ENCODE results near the gene STX8.
"Not testable (repeated sequence)": the region's sequence is repeated elsewhere in the genome, so short reads cannot be mapped to it uniquely, and the experiment has no call there.

STX8 gene

GRCh38 chr17:9408868-9409829, 166.5 kb downstream of the STX8 start:
- no peak for DNase-seq
- intact Hi-C loops (cut with DNase I), result no loop called here

GRCh38 chr17:9408381-9408780, 167.2 kb downstream of the STX8 start:
- intact Hi-C loops (cut with DNase I), result no loop called here
- no peak for DNase-seq

GRCh38 chr17:9406046-9406606, 169.5 kb downstream of the STX8 start:
- DNase-seq, result no peak
- intact Hi-C loops (cut with DNase I), result no loop called here

GRCh38 chr17:9403257-9403656, 172.4 kb downstream of the STX8 start:
- intact Hi-C loops (cut with DNase I), result no loop called here
- no peak for DNase-seq

DNA sequence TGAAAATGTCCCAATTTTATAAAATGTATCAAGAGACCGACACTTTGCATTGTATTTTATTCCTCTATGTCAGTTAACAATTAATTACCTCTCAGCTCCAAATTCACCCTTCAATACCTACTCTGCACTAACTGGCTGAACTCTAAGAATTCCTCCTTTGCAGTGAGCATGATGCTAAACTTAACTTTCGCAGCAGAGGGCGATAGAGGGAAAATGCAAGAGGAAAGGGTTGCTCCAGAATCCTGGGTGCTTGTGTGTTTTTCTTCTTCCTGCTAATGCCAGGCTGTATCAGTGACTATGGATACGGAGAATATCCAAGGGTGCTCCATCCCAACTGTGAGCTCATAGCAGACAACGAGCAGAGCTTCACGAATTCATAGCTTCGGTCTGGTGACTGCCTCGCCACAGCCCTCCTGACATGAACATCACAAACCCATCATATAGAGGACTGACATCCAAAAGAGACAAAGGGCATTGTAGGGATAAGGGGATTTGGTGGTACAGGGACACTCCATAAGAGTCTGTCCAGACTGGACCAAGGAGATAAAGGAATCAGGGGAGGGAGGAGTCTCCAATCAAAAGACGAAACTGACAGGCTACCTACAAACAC, 172.9 kb downstream of the STX8 start:
- DNase-seq, result no peak
- intact Hi-C loops (cut with DNase I), result no loop called here

- intact Hi-C loops (cut with DNase I), result no loop called here
- no peak for DNase-seq
These were observed 174.2 kb downstream of the STX8 start for GRCh38 chr17:9401434-9401833.

- no peak for DNase-seq
- intact Hi-C loops (cut with DNase I), result no loop called here
These were observed 186.5 kb downstream of the STX8 start for GRCh38 chr17:9389111-9389527.

- intact Hi-C loops (cut with DNase I), result no loop called here
- no peak for DNase-seq
These were observed 189.2 kb downstream of the STX8 start for GRCh38 chr17:9386401-9386800.

GRCh38 chr17:9383826-9384225, 191.8 kb downstream of the STX8 start:
- intact Hi-C loops (cut with DNase I), result no loop called here
- no peak for DNase-seq

DNA sequence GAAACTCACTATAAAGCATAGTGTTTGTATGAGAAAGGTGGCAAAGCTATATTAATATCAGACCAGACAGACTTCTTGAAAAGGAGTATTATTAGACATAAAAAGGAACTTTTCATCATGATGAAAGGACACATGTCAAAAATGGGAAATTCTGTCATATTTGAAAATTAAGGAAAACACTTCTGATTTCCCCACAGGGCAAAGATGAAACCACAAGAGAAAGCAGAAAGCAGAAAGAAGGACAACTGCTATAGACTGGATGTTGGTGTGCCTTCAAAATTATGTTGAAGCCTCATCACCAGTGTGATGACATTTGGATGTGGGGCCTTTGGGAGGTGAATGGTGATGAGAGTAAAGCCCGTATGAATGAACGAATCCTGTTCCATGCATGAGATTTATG, 193.0 kb downstream of the STX8 start:
- intact Hi-C loops (cut with DNase I), result no loop called here
- no peak for DNase-seq

GRCh38 chr17:9381068-9381467, 194.6 kb downstream of the STX8 start:
- no peak for DNase-seq
- intact Hi-C loops (cut with DNase I), result no loop called here

DNA sequence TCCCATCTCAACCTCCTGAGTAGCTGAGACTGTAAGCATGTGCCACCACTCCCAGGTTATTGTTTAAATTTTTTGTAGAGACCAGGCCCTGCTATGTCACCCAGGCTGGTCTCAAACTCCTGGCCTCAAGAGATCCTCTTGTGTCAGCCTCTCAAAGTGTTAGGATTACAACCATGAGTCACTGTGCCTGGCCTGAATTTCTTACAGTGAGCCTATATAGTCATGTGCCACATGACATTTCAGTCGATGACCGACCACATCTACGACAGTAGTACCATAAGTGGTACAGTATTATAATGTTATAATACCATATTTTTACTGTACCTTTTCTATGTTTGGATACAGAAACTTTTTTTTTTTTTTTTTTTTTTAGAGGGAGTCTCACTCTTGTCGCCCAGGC, 195.3 kb downstream of the STX8 start:
- DNase-seq, result no peak
- intact Hi-C loops (cut with DNase I), result no loop called here

DNA sequence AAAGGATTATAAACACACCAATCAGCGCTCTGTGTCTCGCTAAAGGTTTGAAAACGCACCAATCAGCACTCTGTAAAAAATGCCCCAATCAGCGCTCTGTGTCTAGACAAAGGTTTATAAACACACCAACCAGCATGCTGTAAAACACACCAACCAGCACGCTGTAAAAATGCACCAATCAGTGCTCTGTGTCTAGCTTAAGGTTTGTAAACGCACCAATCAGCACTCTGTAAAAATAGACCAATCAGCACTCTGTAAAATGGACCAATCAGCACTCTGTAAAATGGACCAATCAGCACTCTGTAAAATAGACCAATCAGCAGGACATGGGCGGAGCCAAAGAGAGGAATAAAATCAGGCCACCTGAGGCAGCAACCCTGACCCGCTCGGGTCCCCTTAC, 199.4 kb downstream of the STX8 start:
- DNase-seq; intact Hi-C loops (cut with DNase I): not testable (repeated sequence)

- DNase-seq, result no peak
- intact Hi-C loops (cut with DNase I), result no loop called here
These were observed 204.6 kb downstream of the STX8 start for GRCh38 chr17:9371019-9371418.

GRCh38 chr17:9370467-9370866, 205.2 kb downstream of the STX8 start:
- intact Hi-C loops (cut with DNase I), result no loop called here
- no peak for DNase-seq

DNA sequence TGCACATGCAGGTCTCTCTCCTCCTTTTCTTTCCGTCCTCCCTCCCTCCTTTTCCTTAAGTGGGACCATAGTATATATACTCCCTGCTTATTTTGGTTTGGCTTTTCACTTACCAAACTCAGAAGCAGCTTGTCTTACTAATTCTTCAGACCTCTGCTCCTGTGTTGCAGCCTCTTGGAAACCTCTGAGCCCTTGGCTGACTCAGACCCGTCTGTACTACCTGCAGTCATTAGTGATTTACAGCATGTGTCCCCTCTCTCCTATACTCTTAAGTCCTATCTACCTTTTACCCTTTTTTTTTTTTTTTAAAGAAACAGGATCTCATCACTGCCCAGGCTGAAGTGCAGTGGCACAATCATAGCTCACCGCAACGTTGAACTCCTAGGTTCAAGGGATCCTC, 207.0 kb downstream of the STX8 start:
- no peak for DNase-seq
- intact Hi-C loops (cut with DNase I), result no loop called here

DNA sequence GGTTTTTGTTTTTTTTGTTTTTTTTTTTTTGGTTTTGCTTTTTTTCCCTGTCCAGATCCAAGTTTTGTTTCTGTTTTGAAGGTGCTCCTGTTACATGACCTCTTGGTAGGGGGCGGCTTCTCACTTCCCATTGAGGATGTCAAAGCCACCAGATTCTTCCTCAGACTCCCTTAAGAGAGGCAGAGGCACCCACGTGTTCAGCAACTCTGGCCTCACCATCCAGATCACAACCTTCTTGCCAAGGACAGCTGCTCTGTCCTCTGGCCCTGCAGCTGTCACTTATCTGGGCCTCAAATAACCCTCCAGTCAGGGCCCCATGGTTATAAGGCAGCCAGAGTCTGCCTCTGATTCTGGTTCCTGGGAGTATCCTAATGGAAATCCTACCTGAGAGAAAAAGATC, 208.5 kb downstream of the STX8 start:
- no peak for DNase-seq
- intact Hi-C loops (cut with DNase I), result no loop called here

DNA sequence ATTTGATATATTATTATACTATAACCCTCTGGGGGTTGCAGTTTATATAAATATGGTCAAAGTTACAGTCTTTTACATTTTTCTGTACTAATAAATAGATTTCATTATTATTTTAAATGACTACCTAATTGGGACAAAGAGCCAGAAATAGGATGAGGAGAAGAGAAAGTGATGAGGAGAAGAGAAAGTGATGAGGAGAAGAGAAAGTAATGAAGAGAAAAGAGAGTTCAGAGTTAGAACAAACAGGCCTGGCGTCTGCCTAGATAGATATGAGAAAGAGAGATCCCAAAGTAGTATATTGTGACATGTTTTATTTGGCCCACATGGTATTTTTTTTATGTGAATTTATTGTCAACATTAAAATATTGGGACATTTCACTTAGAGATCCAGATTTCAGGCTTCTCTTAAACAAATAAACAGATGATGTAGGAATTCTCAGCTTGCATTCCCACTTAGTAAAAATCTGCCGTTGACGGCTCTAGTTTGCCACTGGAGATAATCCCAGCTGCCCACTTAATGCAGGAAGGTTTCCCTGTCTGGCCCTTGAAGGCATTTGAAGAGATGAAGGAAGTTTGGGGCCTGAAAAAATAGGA, 210.7 kb downstream of the STX8 start:
- intact Hi-C loops (cut with DNase I), result no loop called here
- DNase-seq, result no peak

GRCh38 chr17:9363440-9364350, 211.9 kb downstream of the STX8 start:
- intact Hi-C loops (cut with DNase I), result no loop called here
- DNase-seq, result no peak

DNA sequence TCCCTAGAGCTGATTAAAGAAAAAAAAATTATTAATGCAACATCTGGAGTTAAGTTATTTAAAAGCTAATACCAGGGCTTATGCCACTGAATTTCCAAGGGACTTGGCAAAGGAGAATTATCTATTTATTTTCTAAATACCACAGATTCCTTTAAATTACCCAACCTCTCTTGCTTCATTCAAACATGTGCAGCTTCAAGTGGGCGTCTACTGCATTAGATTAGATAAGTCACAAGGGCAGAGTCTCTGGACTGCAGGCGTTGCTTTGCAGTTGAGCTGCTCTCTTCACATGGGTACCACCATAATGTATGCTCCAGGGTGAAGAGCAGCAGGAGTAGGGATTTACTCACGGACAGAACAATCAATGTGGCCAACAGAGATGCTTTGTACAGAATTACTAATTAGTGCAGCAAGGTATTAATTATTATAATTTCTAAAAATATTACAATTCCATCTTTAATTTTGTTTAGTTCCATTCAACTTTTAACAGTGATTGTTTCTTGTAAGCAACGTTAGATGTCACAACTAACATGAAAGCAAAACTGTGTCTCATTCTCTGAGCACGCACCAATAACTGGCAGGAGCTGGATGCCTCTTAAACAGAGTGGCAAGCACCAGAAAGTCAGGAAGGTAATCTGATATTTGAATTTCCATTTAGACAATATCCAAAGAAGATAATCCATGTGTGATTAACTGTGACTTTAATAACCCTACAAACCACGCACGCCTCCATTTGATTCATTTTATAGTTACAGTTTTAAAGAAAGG, 214.2 kb downstream of the STX8 start:
- intact Hi-C loops (cut with DNase I), result no loop called here
- no peak for DNase-seq

All from posterior cingulate gyrus (tissue), 11 donors.